ENCODE measurements around the gene C2CD2L. TPM values are rescaled to one million over a fixed set of nuclear protein-coding genes. Genes with fewer than 3 reads are reported as not detected.

C2CD2L gene
- total RNA-seq, 2 experiments from 2014 or later, result 10.6 to 19.0 TPM

- ChIA-PET CTCF (ENCODE audit: unreplicated experiment) (interaction anchor here (0.6 to 0.8 kb wide), 2 partner anchors 11 to 46 kb away, joined by 3 to 4 read pairs; no protein-coding TSS in a partner anchor), POLR2A (interaction anchor here (0.7 to 1.2 kb wide), 5 partner anchors 8 to 70 kb away, joined by 3 to 5 read pairs (median 3); no protein-coding TSS in a partner anchor)
- no TSS peak for BruUV-seq (replicated peaks)
- DNase-seq (ENCODE audit: low spot score), result peak; percentile 45
- no peaks in the 10 kb centered on the region for H3K9me2 ChIP-seq (ENCODE audit: insufficient read depth, low read length)
- TF ChIP-seq CTCF (conservative IDR thresholded peaks at IDR 0.05; ENCODE audit: low read length), result peak; percentile 50
- TF ChIP-seq EZH2phosphoT487 (IDR thresholded peaks at IDR 0.05; ENCODE audit: borderline replicate concordance, low read depth, low read length), result no peak
- no peaks in the 10 kb centered on the region for H3K79me2 ChIP-seq (ENCODE audit: insufficient read depth, low read depth, low read length)
- H3K4me2 ChIP-seq (ENCODE audit: low read length), result no peak overlapping the region
- H3K27ac ChIP-seq (ENCODE audit: low read depth, low read length, poor library complexity, severe bottlenecking), result no peak overlapping the region
- no peak overlapping the region for H2AFZ ChIP-seq (ENCODE audit: low read length)
- peaks cover 5% of the 10 kb centered on the region for H3K4me1 ChIP-seq (ENCODE audit: insufficient read depth, low read length, poor library complexity, severe bottlenecking)
- intact Hi-C loops (cut with micrococcal nuclease; ENCODE audit: unreplicated experiment), result no loop called here
- H3K36me3 ChIP-seq (ENCODE audit: insufficient read depth, low read length), result no peaks in the 10 kb centered on the region
- H4K20me1 ChIP-seq (ENCODE audit: insufficient read depth, low read length), result no peaks in the 10 kb centered on the region
- no peak overlapping the region for H3K4me3 ChIP-seq (ENCODE audit: low read depth, low read length, poor library complexity, severe bottlenecking)
- H3K9me3 ChIP-seq (ENCODE audit: low read length), result no peaks in the 10 kb centered on the region
These were observed 48.8 kb downstream of the C2CD2L start for GRCh38 chr11:119155733-119156492.

- Histone ChIP-seq H4K20me1 (ENCODE audit: insufficient read depth, low read length) (no peaks in the 10 kb centered on the region), H3K79me2 (ENCODE audit: insufficient read depth, low read depth, low read length) (no peaks in the 10 kb centered on the region), H3K4me1 (ENCODE audit: insufficient read depth, low read length, poor library complexity, severe bottlenecking) (peaks cover 5% of the 10 kb centered on the region), H3K27ac (ENCODE audit: low read depth, low read length, poor library complexity, severe bottlenecking) (no peak overlapping the region), H3K4me3 (ENCODE audit: low read depth, low read length, poor library complexity, severe bottlenecking) (no peak overlapping the region), H2AFZ (ENCODE audit: low read length) (no peak overlapping the region), H3K36me3 (ENCODE audit: insufficient read depth, low read length) (no peaks in the 10 kb centered on the region), H3K9me3 (ENCODE audit: low read length) (no peaks in the 10 kb centered on the region), H3K4me2 (ENCODE audit: low read length) (no peak overlapping the region), H3K9me2 (ENCODE audit: insufficient read depth, low read length) (no peaks in the 10 kb centered on the region)
- POLR2A ChIA-PET, result interaction anchor here (0.9 to 1.2 kb wide), 3 partner anchors 9 to 44 kb away, joined by 3 to 5 read pairs (median 3); no protein-coding TSS in a partner anchor
- no TSS peak for BruUV-seq (replicated peaks)
- intact Hi-C loops (cut with micrococcal nuclease; ENCODE audit: unreplicated experiment), result no loop called here
- CTCF ChIA-PET (ENCODE audit: unreplicated experiment), result interaction anchor here (0.8 kb wide), 1 partner anchor 47 kb away, joined by 3 read pairs; no protein-coding TSS in a partner anchor
- no peak for DNase-seq (ENCODE audit: low spot score)
- no peak for TF ChIP-seq CTCF (conservative IDR thresholded peaks at IDR 0.05; ENCODE audit: low read length)
- TF ChIP-seq EZH2phosphoT487 (IDR thresholded peaks at IDR 0.05; ENCODE audit: borderline replicate concordance, low read depth, low read length), result no peak
These were observed 49.4 kb downstream of the C2CD2L start for GRCh38 chr11:119156496-119156895.

- DNase-seq (ENCODE audit: low spot score), result no peak
- Histone ChIP-seq H3K4me1 (ENCODE audit: insufficient read depth, low read length, poor library complexity, severe bottlenecking) (peaks cover 5% of the 10 kb centered on the region), H4K20me1 (ENCODE audit: insufficient read depth, low read length) (no peaks in the 10 kb centered on the region), H3K27ac (ENCODE audit: low read depth, low read length, poor library complexity, severe bottlenecking) (no peak overlapping the region), H3K4me3 (ENCODE audit: low read depth, low read length, poor library complexity, severe bottlenecking) (no peak overlapping the region), H3K9me3 (ENCODE audit: low read length) (no peaks in the 10 kb centered on the region), H3K36me3 (ENCODE audit: insufficient read depth, low read length) (no peaks in the 10 kb centered on the region), H3K79me2 (ENCODE audit: insufficient read depth, low read depth, low read length) (no peaks in the 10 kb centered on the region), H3K4me2 (ENCODE audit: low read length) (no peak overlapping the region), H2AFZ (ENCODE audit: low read length) (no peak overlapping the region), H3K9me2 (ENCODE audit: insufficient read depth, low read length) (no peaks in the 10 kb centered on the region)
- no peak for TF ChIP-seq EZH2phosphoT487 (IDR thresholded peaks at IDR 0.05; ENCODE audit: borderline replicate concordance, low read depth, low read length)
- no peak for TF ChIP-seq CTCF (conservative IDR thresholded peaks at IDR 0.05; ENCODE audit: low read length)
- BruUV-seq (replicated peaks), result no TSS peak
- ChIA-PET CTCF (ENCODE audit: unreplicated experiment) (no interaction called here), POLR2A (interaction anchor here (0.9 kb wide), 1 partner anchor 43 kb away, joined by 5 read pairs; no protein-coding TSS in a partner anchor)
- intact Hi-C loops (cut with micrococcal nuclease; ENCODE audit: unreplicated experiment), result no loop called here
These were observed 49.9 kb downstream of the C2CD2L start for GRCh38 chr11:119157063-119157462.
